ENCODE measurements around the gene DERL3. TPM values are rescaled to one million over a fixed set of nuclear protein-coding genes. Genes with fewer than 3 reads are reported as not detected.

DERL3 gene
- polyA plus RNA-seq, 1 donor (not counting 4 experiments of a cell fraction or from before 2014, with no cell fraction given): 0.05 TPM

GRCh38 chr22:23836692-23837495 is 1.9 kb downstream of the DERL3 start:
- Histone ChIP-seq H3K36me3 (ENCODE audit: control insufficient read depth in 2 of 2, extremely low read depth in 1 of 2, insufficient read depth in 2 of 2, low read length in 2 of 2) (peaks cover 13 to 20% of the 10 kb centered on the region in 2 experiments), H3K4me3 (ENCODE audit: control insufficient read depth in 2 of 3, extremely low read depth in 1 of 3, insufficient read depth in 2 of 3, low read depth in 1 of 3, low read length in 3 of 3) (no peak overlapping the region), H2AFZ (ENCODE audit: control insufficient read depth, low read length) (no peak overlapping the region), H3K4me2 (ENCODE audit: control insufficient read depth, extremely low read depth, insufficient read depth, low read depth, low read length) (no peak overlapping the region), H3K9ac (ENCODE audit: control insufficient read depth, extremely low read depth, insufficient read depth, low read length) (no peak overlapping the region), H3K9me3 (ENCODE audit: control insufficient read depth, low read depth, low read length) (no peaks in the 10 kb centered on the region), H3K27ac (ENCODE audit: control insufficient read depth, insufficient read depth, low read length) (no peak overlapping the region), H3K9me1 (ENCODE audit: control insufficient read depth, extremely low read depth, insufficient read depth, low read length) (no peaks in the 10 kb centered on the region), H3K27me3 (ENCODE audit: control insufficient read depth, extremely low read depth, insufficient read depth, low read length) (peaks cover 4% of the 10 kb centered on the region), H4K20me1 (ENCODE audit: control insufficient read depth, extremely low read depth, insufficient read depth, low read length) (no peaks in the 10 kb centered on the region), H3K79me2 (ENCODE audit: control insufficient read depth, insufficient read depth, low read length) (no peaks in the 10 kb centered on the region), H3K4me1 (ENCODE audit: control insufficient read depth, extremely low read depth, insufficient read depth, low read length) (peaks cover 5% of the 10 kb centered on the region)
- no peak for TF ChIP-seq EZH2 (IDR thresholded peaks at IDR 0.05; ENCODE audit: low read length)
- TF ChIP-seq, protein P1, sequence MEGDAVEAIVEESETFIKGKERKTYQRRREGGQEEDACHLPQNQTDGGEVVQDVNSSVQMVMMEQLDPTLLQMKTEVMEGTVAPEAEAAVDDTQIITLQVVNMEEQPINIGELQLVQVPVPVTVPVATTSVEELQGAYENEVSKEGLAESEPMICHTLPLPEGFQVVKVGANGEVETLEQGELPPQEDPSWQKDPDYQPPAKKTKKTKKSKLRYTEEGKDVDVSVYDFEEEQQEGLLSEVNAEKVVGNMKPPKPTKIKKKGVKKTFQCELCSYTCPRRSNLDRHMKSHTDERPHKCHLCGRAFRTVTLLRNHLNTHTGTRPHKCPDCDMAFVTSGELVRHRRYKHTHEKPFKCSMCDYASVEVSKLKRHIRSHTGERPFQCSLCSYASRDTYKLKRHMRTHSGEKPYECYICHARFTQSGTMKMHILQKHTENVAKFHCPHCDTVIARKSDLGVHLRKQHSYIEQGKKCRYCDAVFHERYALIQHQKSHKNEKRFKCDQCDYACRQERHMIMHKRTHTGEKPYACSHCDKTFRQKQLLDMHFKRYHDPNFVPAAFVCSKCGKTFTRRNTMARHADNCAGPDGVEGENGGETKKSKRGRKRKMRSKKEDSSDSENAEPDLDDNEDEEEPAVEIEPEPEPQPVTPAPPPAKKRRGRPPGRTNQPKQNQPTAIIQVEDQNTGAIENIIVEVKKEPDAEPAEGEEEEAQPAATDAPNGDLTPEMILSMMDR (optimal IDR thresholded peaks at IDR 0.05 in 1 of 3, IDR thresholded peaks at IDR 0.05 in 1 of 3, conservative IDR thresholded peaks at IDR 0.05 in 1 of 3; ENCODE audit: extremely low read depth in 1 of 3, insufficient read depth in 2 of 3, low read length in 3 of 3): no peak
- no peak for FAIRE-seq
- dilution Hi-C loops (cut with MboI; ENCODE audit: extremely low pct_ligation_motif_present, low sequenced_read_pairs): no loop called here
- no peak for DNase-seq (ENCODE audit: low read depth, low spot score)

DNA sequence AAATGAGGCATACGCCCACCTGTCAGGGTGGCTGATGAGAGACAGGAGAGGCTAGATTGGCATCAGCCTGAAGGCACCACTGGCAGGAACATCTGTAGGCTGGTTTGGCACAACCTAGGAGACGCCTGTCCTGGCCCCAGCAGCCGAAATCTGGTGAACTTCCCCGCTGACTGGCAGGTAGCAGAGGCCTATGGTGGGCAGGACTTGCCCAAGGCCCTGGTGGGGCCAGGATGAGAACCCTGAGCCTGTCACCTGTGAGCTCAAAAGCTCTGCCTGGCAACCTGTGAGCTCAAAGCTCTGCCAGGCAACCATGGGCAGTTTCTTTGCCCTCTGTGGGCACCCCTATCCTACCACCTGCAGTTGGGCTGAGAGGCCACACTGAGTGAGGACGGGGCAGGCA is 2.5 kb downstream of the DERL3 start:
- no peaks in the 10 kb centered on the region for H3K9me3 ChIP-seq (ENCODE audit: control insufficient read depth, low read depth, low read length)

More for the DNA sequence above, 2.5 kb downstream of the DERL3 start:
- FAIRE-seq: no peak
- peaks cover 2% of the 10 kb centered on the region for H3K79me2 ChIP-seq (ENCODE audit: control insufficient read depth, insufficient read depth, low read length)
- H3K4me3 ChIP-seq (ENCODE audit: control insufficient read depth in 2 of 3, extremely low read depth in 1 of 3, insufficient read depth in 2 of 3, low read depth in 1 of 3, low read length in 3 of 3): no peak overlapping the region
- TF ChIP-seq, protein P1 (optimal IDR thresholded peaks at IDR 0.05 in 1 of 3, IDR thresholded peaks at IDR 0.05 in 1 of 3, conservative IDR thresholded peaks at IDR 0.05 in 1 of 3; ENCODE audit: extremely low read depth in 1 of 3, insufficient read depth in 2 of 3, low read length in 3 of 3): no peak
- TF ChIP-seq EZH2 (IDR thresholded peaks at IDR 0.05; ENCODE audit: low read length): no peak
- no peak overlapping the region for H3K9ac ChIP-seq (ENCODE audit: control insufficient read depth, extremely low read depth, insufficient read depth, low read length)
- H3K4me1 ChIP-seq (ENCODE audit: control insufficient read depth, extremely low read depth, insufficient read depth, low read length): peaks cover 5% of the 10 kb centered on the region
- H3K36me3 ChIP-seq (ENCODE audit: control insufficient read depth in 2 of 2, extremely low read depth in 1 of 2, insufficient read depth in 2 of 2, low read length in 2 of 2): peaks cover 17 to 24% of the 10 kb centered on the region in 2 experiments
- H3K4me2 ChIP-seq (ENCODE audit: control insufficient read depth, extremely low read depth, insufficient read depth, low read depth, low read length): no peak overlapping the region
- no peak overlapping the region for H2AFZ ChIP-seq (ENCODE audit: control insufficient read depth, low read length)
- dilution Hi-C loops (cut with MboI; ENCODE audit: extremely low pct_ligation_motif_present, low sequenced_read_pairs): no loop called here
- no peak overlapping the region for H3K27ac ChIP-seq (ENCODE audit: control insufficient read depth, insufficient read depth, low read length)
- H3K27me3 ChIP-seq (ENCODE audit: control insufficient read depth, extremely low read depth, insufficient read depth, low read length): peaks cover under 1% of the 10 kb centered on the region
- no peaks in the 10 kb centered on the region for H4K20me1 ChIP-seq (ENCODE audit: control insufficient read depth, extremely low read depth, insufficient read depth, low read length)
- no peaks in the 10 kb centered on the region for H3K9me1 ChIP-seq (ENCODE audit: control insufficient read depth, extremely low read depth, insufficient read depth, low read length)
- no peak for DNase-seq (ENCODE audit: low read depth, low spot score)
